Activated CD4-positive, alpha-beta T cell treated with anti-CD3 and anti-CD28 coated beads for 36 hours (primary cell): ENCODE results near the gene LHX2. TPM values are rescaled to one million over a fixed set of nuclear protein-coding genes. Genes with fewer than 3 reads are reported as not detected.

Experiments
- ATAC-seq: fragments of 200-7000 bp; cut with Tn5 transposase; one replicate; pipeline ENCODE4 v1.10.0; 2021; ENCODE audit warnings: mild to moderate bottlenecking, moderate library complexity
- CTCF ChIA-PET: fragments of 350-600 bp; sonication (Branson Sonifier 250); formaldehyde crosslinking; loops from one replicate; lab custom pipeline; 2021; ENCODE audit warnings: antibody characterized with exemption; lab: Charles Lee
- POLR2A ChIA-PET: fragments of 350-600 bp; sonication (Branson Sonifier 250); formaldehyde crosslinking; loops from one replicate; lab custom pipeline; 2021; ENCODE audit warnings: antibody characterized with exemption, inconsistent platforms; lab: Charles Lee
- DNase-seq: peaks from one replicate; pipeline ENCODE4 v3.0.0-alpha.2; 2020
- H3K27ac Mint-ChIP-seq: one replicate; pipeline ENCODE4 v1.8.0; 2021; ENCODE audit warnings: mixed read lengths
- H3K27me3 Mint-ChIP-seq: one replicate; pipeline ENCODE4 v1.8.0; 2021; ENCODE audit warnings: mixed read lengths
- H3K36me3 Mint-ChIP-seq: one replicate; pipeline ENCODE4 v1.8.0; 2021; ENCODE audit warnings: low read depth, mixed read lengths
- H3K4me1 Mint-ChIP-seq: one replicate; pipeline ENCODE4 v1.8.0; 2021; ENCODE audit warnings: mixed read lengths
- H3K4me3 Mint-ChIP-seq: one replicate; pipeline ENCODE4 v1.8.0; 2021; ENCODE audit warnings: mild to moderate bottlenecking, moderate library complexity, mixed read lengths
- H3K9me3 Mint-ChIP-seq: one replicate; pipeline ENCODE4 v1.8.0; 2021; ENCODE audit warnings: low read depth, mixed read lengths
- intact Hi-C, 2 experiments: fragments of 100-400 bp; cut with DNase I in 1 of 2; cut with micrococcal nuclease in 1 of 2; formaldehyde crosslinking; loops; one replicate each; pipeline versions ENCODE4 v1.14.2 to v1.15.1; 2022 to 2024; cut with DNase I, micrococcal nuclease
- total RNA-seq, 2 experiments: library from RNA; stranded (reverse); gene quantifications; one replicate each; pipeline ENCODE4 v1.2.3, GENCODE V29; 2021

The LHX2 gene
- total RNA-seq, 2 experiments from 2014 or later, result not detected

- ATAC-seq (no peak), DNase-seq (no peak)
- no peak overlapping the region for H3K27ac Mint-ChIP-seq
- H3K36me3 Mint-ChIP-seq, result no peaks in the 10 kb centered on the region
- no peaks in the 10 kb centered on the region for H3K4me1 Mint-ChIP-seq
- H3K9me3 Mint-ChIP-seq, result no peaks in the 10 kb centered on the region
- ChIA-PET POLR2A (no interaction called here), CTCF (interaction anchor here (0.7 kb wide), 1 partner anchor 40 kb away, joined by 3 read pairs; no protein-coding TSS in a partner anchor)
- no peak overlapping the region for H3K4me3 Mint-ChIP-seq
- intact Hi-C loops, result no loop called here
- H3K27me3 Mint-ChIP-seq, result peaks cover 7% of the 10 kb centered on the region
Measured at GRCh38 chr9:124079176-124079925, 67.8 kb downstream of the LHX2 start.

GRCh38 chr9:124082622-124083021 lies 71.1 kb downstream of the LHX2 start:
- ATAC-seq (no peak), DNase-seq (no peak)
- Mint-ChIP-seq H3K9me3 (peaks cover 10% of the 10 kb centered on the region), H3K27me3 (peaks cover 5% of the 10 kb centered on the region), H3K4me1 (no peaks in the 10 kb centered on the region), H3K27ac (no peak overlapping the region), H3K36me3 (peaks cover 4% of the 10 kb centered on the region), H3K4me3 (no peak overlapping the region)
- intact Hi-C loops, result no loop called here
- ChIA-PET POLR2A (no interaction called here), CTCF (no interaction called here)

Other genes with a start within 250 kb of the LHX2 start
- gene DENND1A, start 81.6 kb upstream of the LHX2 start, total RNA-seq, result 10 to 100 TPM; 23.7 to 29.5 TPM
- 10 to 100 TPM in 1 of 2 experiments, 1 to 10 TPM in 1; 6.4 to 10.1 TPM for gene NEK6, start 246.2 kb downstream of the LHX2 start, total RNA-seq